C4-2B (cell line): Measurements from ENCODE around the gene RCOR1.

Experiments
- ZFX ChIP-seq: fragments of 450-650 bp; IDR thresholded peaks from 2 replicates; pipeline ENCODE4 v1.6.1; 2017
- TF ChIP-seq, protein P1 (sequence below): fragments of 450-650 bp; conservative IDR thresholded peaks from 2 replicates; pipeline ENCODE4 v1.5.1; 2017; ENCODE audit warnings: mild to moderate bottlenecking

DNA sequence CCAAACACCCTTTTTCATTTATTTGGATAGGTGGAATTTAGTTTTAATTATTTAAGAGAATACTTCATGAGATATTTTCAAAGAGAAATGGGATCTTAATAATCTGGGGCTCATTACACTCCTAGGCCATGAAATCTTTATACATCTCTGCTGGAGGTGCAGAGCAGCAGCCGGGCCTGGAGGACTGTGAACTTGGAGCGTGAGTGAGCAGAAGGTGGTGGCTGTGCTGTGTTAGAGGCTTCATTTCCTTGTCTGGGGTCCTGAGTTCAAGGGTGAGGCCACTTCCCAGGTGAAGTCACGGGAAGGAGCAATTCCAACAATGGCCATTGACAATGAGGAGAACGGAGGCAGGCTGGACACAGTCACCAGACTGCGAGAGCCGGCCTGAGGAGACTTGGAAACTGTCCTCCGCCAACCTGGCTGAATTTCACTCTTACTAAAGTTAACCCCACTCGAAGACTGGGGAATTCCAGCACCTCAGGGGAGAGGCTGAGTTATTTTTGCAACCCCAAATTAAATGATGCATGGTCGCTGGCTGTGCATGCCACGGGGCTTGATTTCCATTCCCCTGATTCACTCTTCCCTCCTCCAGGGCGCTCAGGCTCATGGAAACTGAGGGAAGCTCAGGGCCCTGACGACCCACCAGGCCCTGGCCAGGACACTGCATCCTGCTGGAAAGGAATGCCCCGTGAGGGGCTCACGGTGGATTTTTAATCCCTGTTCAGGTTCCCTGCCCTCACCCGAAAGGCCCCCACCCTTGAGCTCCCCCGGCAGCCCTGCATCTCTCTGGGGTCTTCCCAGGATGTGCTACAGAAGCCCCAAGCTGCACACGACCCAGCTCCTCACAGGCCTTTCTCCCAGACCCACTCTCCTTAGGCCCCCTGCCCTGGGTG, 162.2 kb downstream of the RCOR1 start:
- TF ChIP-seq, protein P1, sequence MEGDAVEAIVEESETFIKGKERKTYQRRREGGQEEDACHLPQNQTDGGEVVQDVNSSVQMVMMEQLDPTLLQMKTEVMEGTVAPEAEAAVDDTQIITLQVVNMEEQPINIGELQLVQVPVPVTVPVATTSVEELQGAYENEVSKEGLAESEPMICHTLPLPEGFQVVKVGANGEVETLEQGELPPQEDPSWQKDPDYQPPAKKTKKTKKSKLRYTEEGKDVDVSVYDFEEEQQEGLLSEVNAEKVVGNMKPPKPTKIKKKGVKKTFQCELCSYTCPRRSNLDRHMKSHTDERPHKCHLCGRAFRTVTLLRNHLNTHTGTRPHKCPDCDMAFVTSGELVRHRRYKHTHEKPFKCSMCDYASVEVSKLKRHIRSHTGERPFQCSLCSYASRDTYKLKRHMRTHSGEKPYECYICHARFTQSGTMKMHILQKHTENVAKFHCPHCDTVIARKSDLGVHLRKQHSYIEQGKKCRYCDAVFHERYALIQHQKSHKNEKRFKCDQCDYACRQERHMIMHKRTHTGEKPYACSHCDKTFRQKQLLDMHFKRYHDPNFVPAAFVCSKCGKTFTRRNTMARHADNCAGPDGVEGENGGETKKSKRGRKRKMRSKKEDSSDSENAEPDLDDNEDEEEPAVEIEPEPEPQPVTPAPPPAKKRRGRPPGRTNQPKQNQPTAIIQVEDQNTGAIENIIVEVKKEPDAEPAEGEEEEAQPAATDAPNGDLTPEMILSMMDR = no peak
- TF ChIP-seq ZFX = no peak
